GM23338 (cell line): Measurements from ENCODE around the gene CD38. TPM values are rescaled to one million over a fixed set of nuclear protein-coding genes. Genes with fewer than 3 reads are reported as not detected.

Experiments
- ATAC-seq: fragments of 200-7000 bp; cut with Tn5 transposase; 3 replicates; pipeline ENCODE4 v1.9.1; 2020
- DNase-seq: peaks from one replicate; pipeline ENCODE4 v3.0.0-alpha.2; 2015; ENCODE audit warnings: low spot score
- H2AFZ ChIP-seq: fragments of 200-600 bp; sonication (generic); 2 replicates; pipeline ENCODE4 v1.8.0; 2016; ENCODE audit warnings: antibody characterized with exemption, mild to moderate bottlenecking, moderate library complexity
- H3F3A ChIP-seq: fragments of 200-600 bp; sonication (generic); replicated peaks from 2 replicates; pipeline ENCODE4 v1.8.0; 2017; ENCODE audit warnings: antibody characterized with exemption, mixed run types, low read depth
- H3K27ac ChIP-seq: fragments of 200-600 bp; sonication (generic); 2 replicates; pipeline ENCODE4 v1.6.1; 2016; ENCODE audit warnings: low read depth
- H3K27me3 ChIP-seq: fragments of 200-600 bp; sonication (generic); 2 replicates; pipeline ENCODE4 v1.8.0; 2016; ENCODE audit warnings: mild to moderate bottlenecking, mixed run types, moderate library complexity; ENCODE audit not compliant: insufficient read depth
- H3K36me3 ChIP-seq: fragments of 200-600 bp; sonication (generic); 2 replicates; pipeline ENCODE4 v1.8.0; 2016; ENCODE audit warnings: mild to moderate bottlenecking; ENCODE audit not compliant: insufficient read depth
- H3K4me1 ChIP-seq: fragments of 200-600 bp; sonication (generic); 2 replicates; pipeline ENCODE4 v1.8.0; 2016; ENCODE audit warnings: mild to moderate bottlenecking, moderate library complexity; ENCODE audit not compliant: insufficient read depth
- H3K4me2 ChIP-seq: fragments of 200-600 bp; sonication (generic); 2 replicates; pipeline ENCODE4 v1.7.1; 2017; ENCODE audit warnings: mixed run types
- H3K4me3 ChIP-seq: fragments of 200-600 bp; sonication (generic); 2 replicates; pipeline ENCODE4 v1.6.1; 2016; ENCODE audit warnings: mixed run types
- H3K79me2 ChIP-seq: fragments of 200-600 bp; sonication (generic); replicated peaks from 2 replicates; pipeline ENCODE4 v1.8.0; 2017; ENCODE audit warnings: mild to moderate bottlenecking; ENCODE audit not compliant: insufficient read depth
- H3K9me2 ChIP-seq: fragments of 200-600 bp; sonication (generic); 2 replicates; pipeline ENCODE4 v1.8.0; 2017; ENCODE audit not compliant: insufficient read depth
- H4K20me1 ChIP-seq: fragments of 200-600 bp; sonication (generic); replicated peaks from 2 replicates; pipeline ENCODE4 v1.8.0; 2017; ENCODE audit warnings: mild to moderate bottlenecking; ENCODE audit not compliant: insufficient read depth
- H3K27ac Mint-ChIP-seq: 2 replicates; pipeline ENCODE4 v1.8.0; 2020; ENCODE audit warnings: inconsistent platforms, mild to moderate bottlenecking, moderate library complexity, mixed read lengths
- H3K27me3 Mint-ChIP-seq: 3 replicates; pipeline ENCODE4 v1.8.0; 2022; ENCODE audit warnings: low read depth, mild to moderate bottlenecking, moderate library complexity, mixed read lengths, inconsistent platforms; ENCODE audit not compliant: insufficient read depth, poor library complexity
- H3K36me3 Mint-ChIP-seq: 3 replicates; pipeline ENCODE4 v1.8.0; 2021; ENCODE audit warnings: low read depth, mild to moderate bottlenecking, inconsistent platforms, moderate library complexity, mixed read lengths
- H3K4me1 Mint-ChIP-seq: 3 replicates; pipeline ENCODE4 v1.8.0; 2020; ENCODE audit warnings: mild to moderate bottlenecking, inconsistent platforms, mixed read lengths
- H3K4me3 Mint-ChIP-seq: 3 replicates; pipeline ENCODE4 v1.8.0; 2021; ENCODE audit warnings: moderate library complexity, mild to moderate bottlenecking, inconsistent platforms, mixed read lengths
- H3K9me3 Mint-ChIP-seq: 3 replicates; pipeline ENCODE4 v1.8.0; 2020; ENCODE audit warnings: moderate library complexity, mild to moderate bottlenecking, inconsistent platforms, mixed read lengths
- CREB1 ChIP-seq: fragments of 250-450 bp; sonication (Bioruptor Pico); IDR thresholded peaks from 2 replicates; pipeline ENCODE4 v1.5.0; 2020; ENCODE audit warnings: low read depth, mild to moderate bottlenecking, moderate library complexity
- EZH2 ChIP-seq: fragments of 200-600 bp; sonication (generic); IDR thresholded peaks from one replicate; pipeline ENCODE4 v1.8.0; 2017; ENCODE audit warnings: antibody characterized with exemption, mild to moderate bottlenecking, low read depth; ENCODE audit not compliant: unreplicated experiment
- EZH2phosphoT487 ChIP-seq: fragments of 200-600 bp; sonication (generic); IDR thresholded peaks from one replicate; pipeline ENCODE4 v1.8.1; 2018; ENCODE audit warnings: antibody characterized with exemption; ENCODE audit not compliant: unreplicated experiment
- JUNB ChIP-seq: IDR thresholded peaks from one replicate; pipeline ENCODE4 v1.6.1; 2016; ENCODE audit warnings: antibody characterized with exemption; ENCODE audit not compliant: unreplicated experiment
- NANOG ChIP-seq: IDR thresholded peaks from 2 replicates; pipeline ENCODE4 v1.6.1; 2016; ENCODE audit warnings: antibody characterized with exemption, borderline replicate concordance
- POLR2AphosphoS5 ChIP-seq: IDR thresholded peaks from 2 replicates; pipeline ENCODE4 v1.6.1; 2016; ENCODE audit warnings: antibody characterized with exemption, low read depth
- STAT1 ChIP-seq: IDR thresholded peaks from one replicate; pipeline ENCODE4 v1.6.1; 2016; ENCODE audit warnings: antibody characterized with exemption; ENCODE audit not compliant: unreplicated experiment
- ZNF114 ChIP-seq: fragments of 250-450 bp; sonication (Bioruptor Pico); IDR thresholded peaks from 2 replicates; pipeline ENCODE4 v1.5.0; 2020; ENCODE audit warnings: mild to moderate bottlenecking, moderate library complexity
- ZNF331 ChIP-seq: fragments of 250-450 bp; sonication (Bioruptor Pico); IDR thresholded peaks from 2 replicates; pipeline ENCODE4 v1.5.0; 2020; ENCODE audit warnings: low read depth, mild to moderate bottlenecking, moderate library complexity
- polyA plus RNA-seq: library from polyadenylated mRNA; unstranded; fragments of >200 nt; fragmentation: Nextera tagmentation; extraction: Ambion mirVana; gene quantifications from 2 replicates; pipeline ENCODE4 v1.2.1, GENCODE V29; 2016
- total RNA-seq: library from RNA; depleted of rRNA; stranded (reverse); fragments of >200 nt; shearing (Covaris generic); gene quantifications from 2 replicates; pipeline ENCODE4 v1.2.3, GENCODE V29; 2014
- TF ChIP-seq, protein P1 (sequence below), 2 experiments: fragments of 200-600 bp in 1 of 2; sonication (generic) in 1 of 2; conservative IDR thresholded peaks; 2 replicates each; pipeline versions ENCODE4 v1.5.1 to v1.6.1; 2016 to 2017; ENCODE audit warnings: antibody characterized with exemption in 2 of 2, low read depth in 2 of 2, mild to moderate bottlenecking in 2 of 2, moderate library complexity in 1 of 2
- TF ChIP-seq, protein P2 (sequence below): IDR thresholded peaks from 2 replicates; pipeline ENCODE4 v1.6.1; 2016; ENCODE audit warnings: antibody characterized with exemption
- TF ChIP-seq, protein P3 (sequence below): IDR thresholded peaks from one replicate; pipeline ENCODE4 v1.6.1; 2018; ENCODE audit warnings: antibody characterized with exemption; ENCODE audit not compliant: unreplicated experiment

CD38 gene
- total and polyA plus RNA-seq, 2 experiments from 2014 or later = 0.17 to 0.24 TPM

DNA sequence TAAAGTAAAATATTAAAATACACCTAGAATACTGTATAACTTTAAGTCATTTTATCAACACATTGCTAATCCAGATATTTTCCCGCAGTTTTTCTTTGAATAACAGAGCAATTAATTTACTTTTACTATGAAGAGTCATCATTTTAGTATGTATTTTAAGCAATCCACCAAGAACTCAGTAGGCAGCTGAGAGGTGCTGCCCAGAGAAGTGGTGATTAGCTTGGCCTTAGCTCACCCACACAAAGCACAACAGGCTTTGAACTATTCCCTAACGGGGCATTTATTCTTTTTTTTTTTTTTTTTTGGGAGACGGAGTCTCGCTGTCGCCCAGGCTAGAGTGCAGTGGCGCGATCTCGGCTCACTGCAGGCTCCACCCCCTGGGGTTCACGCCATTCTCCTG lies 74.4 kb downstream of the CD38 start:
- H3K79me2 ChIP-seq = no peaks in the 10 kb centered on the region
- H3K4me1 ChIP-seq = no peaks in the 10 kb centered on the region
- no peaks in the 10 kb centered on the region for H3K4me1 Mint-ChIP-seq
- H3K9me2 ChIP-seq = peaks cover 7% of the 10 kb centered on the region
- TF ChIP-seq ZNF114 (CRISPR knock-in tag) (no peak), ZNF331 (CRISPR knock-in tag) (no peak), CREB1 (CRISPR knock-in tag) (no peak), STAT1 (no peak), POLR2AphosphoS5 (no peak), JUNB (no peak), NANOG (no peak), EZH2 (no peak), EZH2phosphoT487 (no peak)
- TF ChIP-seq, protein P1, sequence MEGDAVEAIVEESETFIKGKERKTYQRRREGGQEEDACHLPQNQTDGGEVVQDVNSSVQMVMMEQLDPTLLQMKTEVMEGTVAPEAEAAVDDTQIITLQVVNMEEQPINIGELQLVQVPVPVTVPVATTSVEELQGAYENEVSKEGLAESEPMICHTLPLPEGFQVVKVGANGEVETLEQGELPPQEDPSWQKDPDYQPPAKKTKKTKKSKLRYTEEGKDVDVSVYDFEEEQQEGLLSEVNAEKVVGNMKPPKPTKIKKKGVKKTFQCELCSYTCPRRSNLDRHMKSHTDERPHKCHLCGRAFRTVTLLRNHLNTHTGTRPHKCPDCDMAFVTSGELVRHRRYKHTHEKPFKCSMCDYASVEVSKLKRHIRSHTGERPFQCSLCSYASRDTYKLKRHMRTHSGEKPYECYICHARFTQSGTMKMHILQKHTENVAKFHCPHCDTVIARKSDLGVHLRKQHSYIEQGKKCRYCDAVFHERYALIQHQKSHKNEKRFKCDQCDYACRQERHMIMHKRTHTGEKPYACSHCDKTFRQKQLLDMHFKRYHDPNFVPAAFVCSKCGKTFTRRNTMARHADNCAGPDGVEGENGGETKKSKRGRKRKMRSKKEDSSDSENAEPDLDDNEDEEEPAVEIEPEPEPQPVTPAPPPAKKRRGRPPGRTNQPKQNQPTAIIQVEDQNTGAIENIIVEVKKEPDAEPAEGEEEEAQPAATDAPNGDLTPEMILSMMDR (conservative IDR thresholded peaks at IDR 0.05; ENCODE audit: low read depth in 2 of 2) = no peak
- TF ChIP-seq, protein P2, sequence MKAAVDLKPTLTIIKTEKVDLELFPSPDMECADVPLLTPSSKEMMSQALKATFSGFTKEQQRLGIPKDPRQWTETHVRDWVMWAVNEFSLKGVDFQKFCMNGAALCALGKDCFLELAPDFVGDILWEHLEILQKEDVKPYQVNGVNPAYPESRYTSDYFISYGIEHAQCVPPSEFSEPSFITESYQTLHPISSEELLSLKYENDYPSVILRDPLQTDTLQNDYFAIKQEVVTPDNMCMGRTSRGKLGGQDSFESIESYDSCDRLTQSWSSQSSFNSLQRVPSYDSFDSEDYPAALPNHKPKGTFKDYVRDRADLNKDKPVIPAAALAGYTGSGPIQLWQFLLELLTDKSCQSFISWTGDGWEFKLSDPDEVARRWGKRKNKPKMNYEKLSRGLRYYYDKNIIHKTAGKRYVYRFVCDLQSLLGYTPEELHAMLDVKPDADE = no peak
- TF ChIP-seq, protein P3, sequence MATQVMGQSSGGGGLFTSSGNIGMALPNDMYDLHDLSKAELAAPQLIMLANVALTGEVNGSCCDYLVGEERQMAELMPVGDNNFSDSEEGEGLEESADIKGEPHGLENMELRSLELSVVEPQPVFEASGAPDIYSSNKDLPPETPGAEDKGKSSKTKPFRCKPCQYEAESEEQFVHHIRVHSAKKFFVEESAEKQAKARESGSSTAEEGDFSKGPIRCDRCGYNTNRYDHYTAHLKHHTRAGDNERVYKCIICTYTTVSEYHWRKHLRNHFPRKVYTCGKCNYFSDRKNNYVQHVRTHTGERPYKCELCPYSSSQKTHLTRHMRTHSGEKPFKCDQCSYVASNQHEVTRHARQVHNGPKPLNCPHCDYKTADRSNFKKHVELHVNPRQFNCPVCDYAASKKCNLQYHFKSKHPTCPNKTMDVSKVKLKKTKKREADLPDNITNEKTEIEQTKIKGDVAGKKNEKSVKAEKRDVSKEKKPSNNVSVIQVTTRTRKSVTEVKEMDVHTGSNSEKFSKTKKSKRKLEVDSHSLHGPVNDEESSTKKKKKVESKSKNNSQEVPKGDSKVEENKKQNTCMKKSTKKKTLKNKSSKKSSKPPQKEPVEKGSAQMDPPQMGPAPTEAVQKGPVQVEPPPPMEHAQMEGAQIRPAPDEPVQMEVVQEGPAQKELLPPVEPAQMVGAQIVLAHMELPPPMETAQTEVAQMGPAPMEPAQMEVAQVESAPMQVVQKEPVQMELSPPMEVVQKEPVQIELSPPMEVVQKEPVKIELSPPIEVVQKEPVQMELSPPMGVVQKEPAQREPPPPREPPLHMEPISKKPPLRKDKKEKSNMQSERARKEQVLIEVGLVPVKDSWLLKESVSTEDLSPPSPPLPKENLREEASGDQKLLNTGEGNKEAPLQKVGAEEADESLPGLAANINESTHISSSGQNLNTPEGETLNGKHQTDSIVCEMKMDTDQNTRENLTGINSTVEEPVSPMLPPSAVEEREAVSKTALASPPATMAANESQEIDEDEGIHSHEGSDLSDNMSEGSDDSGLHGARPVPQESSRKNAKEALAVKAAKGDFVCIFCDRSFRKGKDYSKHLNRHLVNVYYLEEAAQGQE = no peak
- H2AFZ ChIP-seq = 0 out of 2 replicates have a peak overlapping the region, but pooled peaks have one; percentile 38
- H3K9me3 Mint-ChIP-seq = 0 out of 3 replicates have a peak, but pooled peaks cover 5% of the 10 kb centered on the region
- H3K36me3 Mint-ChIP-seq = no peaks in the 10 kb centered on the region
- H3K27ac ChIP-seq = no peak overlapping the region
- no peaks in the 10 kb centered on the region for H4K20me1 ChIP-seq
- ATAC-seq = no peak
- no peak overlapping the region for H3K4me3 ChIP-seq
- no peak for DNase-seq
- H3K27me3 ChIP-seq = no peaks in the 10 kb centered on the region
- no peak overlapping the region for H3K4me2 ChIP-seq
- no peaks in the 10 kb centered on the region for H3K36me3 ChIP-seq
- peaks cover 1% of the 10 kb centered on the region for H3K27me3 Mint-ChIP-seq
- no peak overlapping the region for H3K27ac Mint-ChIP-seq
- no peaks in the 10 kb centered on the region for H3F3A ChIP-seq
- no peak overlapping the region for H3K4me3 Mint-ChIP-seq
